Upper lobe of left lung (tissue), 4 donors: Measurements from ENCODE around the gene TBRG1.

Experiments
- CTCF ChIP-seq, 6 experiments: fragments of 450-650 bp in 4 of 6; fragments of 200-600 bp in 2 of 6; sonication (generic) in 2 of 6; IDR thresholded peaks; one replicate each; pipeline ENCODE4 v1.5.1; 2016 to 2019; ENCODE audit warnings: antibody characterized with exemption in 6 of 6
- EP300 ChIP-seq, 4 donors: sonication (generic); formaldehyde crosslinking; IDR thresholded peaks; one replicate each; pipeline ENCODE4 v1.5.1; 2017; ENCODE audit warnings: antibody characterized with exemption in 4 of 4, control low read depth in 2 of 4
- POLR2A ChIP-seq, 4 donors: fragments of 450-650 bp; IDR thresholded peaks; one replicate each; pipeline ENCODE4 v1.5.1; 2016 to 2017; ENCODE audit warnings: antibody characterized with exemption in 4 of 4, mild to moderate bottlenecking in 2 of 4
- POLR2AphosphoS5 ChIP-seq, 2 donors: sonication (generic); formaldehyde crosslinking; IDR thresholded peaks; one replicate each; pipeline ENCODE4 v1.5.1; 2017; ENCODE audit warnings: antibody characterized with exemption in 2 of 2

GRCh38 chr11:124610295-124610694, 12.4 kb upstream of the TBRG1 start:
- TF ChIP-seq CTCF (IDR thresholded peaks at IDR 0.05) (no peak), POLR2A (IDR thresholded peaks at IDR 0.05) (no peak), POLR2AphosphoS5 (IDR thresholded peaks at IDR 0.05) (no peak), EP300 (IDR thresholded peaks at IDR 0.05) (no peak)
